Panc1 (cell line): ENCODE measurements around the gene TMEM182. TPM values are rescaled to one million over a fixed set of nuclear protein-coding genes. Genes with fewer than 3 reads are reported as not detected.

Source experiments
- ATAC-seq: fragments of 200-7000 bp; cut with Tn5 transposase; 2 replicates; pipeline ENCODE4 v1.9.1; 2020; ENCODE audit warnings: mild to moderate bottlenecking, moderate library complexity
- BruUV-seq: library from RNA; stranded (reverse); fragments of 400-500 nt; replicated peaks from 2 replicates; lab custom pipeline; 2021; lab: Mats Ljungman, UMichigan
- CTCF ChIA-PET: fragments of 300-600 bp; sonication (Branson Sonifier 250); formaldehyde crosslinking; loops from one replicate; lab custom pipeline; 2022; ENCODE audit warnings: antibody characterized with exemption; lab: Charles Lee
- POLR2A ChIA-PET: fragments of 300-600 bp; sonication (Branson Sonifier 250); formaldehyde crosslinking; loops from one replicate; lab custom pipeline; 2022; ENCODE audit warnings: antibody characterized with exemption; lab: Charles Lee
- DNase-seq: peaks from one replicate; pipeline ENCODE4 v3.0.0-alpha.2; 2010; ENCODE audit warnings: low read depth, low spot score
- H3K27ac ChIP-seq: 2 replicates; pipeline ENCODE4 v1.5.1; 2011; ENCODE audit warnings: mild to moderate bottlenecking, low read length, inconsistent platforms
- H3K27me3 ChIP-seq: fragments of 200-500 bp; sonication (Bioruptor generic); 2 replicates; pipeline ENCODE4 v1.6.0; 2014; ENCODE audit warnings: low read length, inconsistent platforms; ENCODE audit not compliant: control insufficient read depth, insufficient read depth
- H3K36me3 ChIP-seq: fragments of 200-500 bp; sonication (Bioruptor generic); 2 replicates; pipeline ENCODE4 v1.5.1; 2014; ENCODE audit warnings: inconsistent platforms, mild to moderate bottlenecking, low read length, moderate library complexity; ENCODE audit not compliant: control insufficient read depth, insufficient read depth
- H3K4me1 ChIP-seq: 2 replicates; pipeline ENCODE4 v1.5.1; 2011; ENCODE audit warnings: inconsistent platforms, mild to moderate bottlenecking, low read length, moderate library complexity; ENCODE audit not compliant: control insufficient read depth, insufficient read depth
- H3K4me3 ChIP-seq, 2 experiments: 2 replicates each; pipeline ENCODE4 v1.5.1; 2011 to 2012; ENCODE audit warnings: low read depth in 2 of 2, low read length in 2 of 2, mild to moderate bottlenecking in 2 of 2, inconsistent platforms in 1 of 2, moderate library complexity in 1 of 2
- H3K9me3 ChIP-seq: fragments of 200-500 bp; sonication (Bioruptor generic); 2 replicates; pipeline ENCODE4 v1.5.1; 2014; ENCODE audit warnings: low read depth, mild to moderate bottlenecking, inconsistent platforms, low read length, moderate library complexity; ENCODE audit not compliant: control insufficient read depth, insufficient read depth
- POLR2AphosphoS5 ChIP-seq: IDR thresholded peaks from 2 replicates; pipeline ENCODE4 v1.6.1; 2012; ENCODE audit warnings: mild to moderate bottlenecking, low read depth, low read length, moderate library complexity
- SIN3A ChIP-seq: IDR thresholded peaks from 2 replicates; pipeline ENCODE4 v1.6.1; 2012; ENCODE audit warnings: low read depth, mild to moderate bottlenecking, low read length, moderate library complexity, borderline replicate concordance; ENCODE audit not compliant: insufficient read depth
- TCF7L2 ChIP-seq: IDR thresholded peaks from 2 replicates; pipeline ENCODE4 v1.6.1; 2011; ENCODE audit warnings: mild to moderate bottlenecking, low read depth, low read length, inconsistent platforms
- in situ Hi-C: cut with HindIII; loops from 2 replicates; pipeline ENCODE4 v1.10.0; 2016; ENCODE audit warnings: low sequenced_read_pairs, low pct_unique_long_range_greater_than_20kb
- intact Hi-C: fragments of 100-400 bp; cut with micrococcal nuclease; formaldehyde crosslinking; loops from one replicate; pipeline ENCODE4 v1.10.0; 2022; ENCODE audit not compliant: unreplicated experiment
- total RNA-seq: library from RNA; stranded (reverse); gene quantifications from one replicate; pipeline ENCODE4 v1.2.1, GENCODE V29; 2021; ENCODE audit not compliant: unreplicated experiment
- TF ChIP-seq, protein P1 (sequence below), 2 experiments: IDR thresholded peaks; 2 replicates each; pipeline ENCODE4 v1.6.1; 2011 to 2012; ENCODE audit warnings: low read depth in 2 of 2, control low read depth in 1 of 2, low read length in 1 of 2, mild to moderate bottlenecking in 1 of 2, moderate library complexity in 1 of 2; ENCODE audit not compliant: insufficient read depth in 1 of 2
- TF ChIP-seq, protein P2 (sequence below): fragments of 450-650 bp; IDR thresholded peaks from 2 replicates; pipeline ENCODE4 v1.5.1; 2017; ENCODE audit warnings: mild to moderate bottlenecking

Gene TMEM182
- total RNA-seq, 1 experiment from 2014 or later, result 6.2 TPM

DNA sequence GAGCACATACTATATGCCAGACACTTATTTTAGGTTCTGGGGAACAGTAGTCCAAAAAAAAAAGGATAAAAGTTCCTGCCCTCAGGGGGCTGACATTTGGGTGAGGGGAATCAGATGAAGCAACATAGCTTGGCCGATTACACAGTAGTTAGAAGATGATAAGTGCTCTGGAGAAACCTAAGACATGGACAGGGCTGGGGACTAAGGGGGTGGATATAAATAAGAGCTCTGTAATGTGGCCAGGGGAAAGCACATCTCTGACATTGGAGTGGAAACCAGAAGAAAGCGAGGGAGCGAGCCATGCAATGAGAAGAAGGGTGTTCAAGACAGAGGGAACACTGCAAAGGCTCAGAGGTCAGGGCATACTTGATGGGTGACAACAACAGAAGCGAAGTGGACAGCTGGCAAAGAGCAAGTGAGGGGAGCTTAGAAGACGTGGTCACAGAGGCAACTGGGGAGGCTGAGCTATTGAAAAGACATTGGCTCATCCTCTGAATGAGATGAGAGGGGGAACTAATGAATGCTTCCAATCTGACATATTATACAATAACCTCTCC, 11.4 kb downstream of the TMEM182 start:
- no TSS peak for BruUV-seq
- DNase-seq (no peak), ATAC-seq (no peak)
- in situ Hi-C loops (no loop called here), intact Hi-C loops (no loop called here)
- ChIA-PET CTCF (interaction anchor here (0.8 kb wide), 1 partner anchor 20 kb away, joined by 3 read pairs; no protein-coding TSS in a partner anchor), POLR2A (no interaction called here)
- TF ChIP-seq, protein P1, sequence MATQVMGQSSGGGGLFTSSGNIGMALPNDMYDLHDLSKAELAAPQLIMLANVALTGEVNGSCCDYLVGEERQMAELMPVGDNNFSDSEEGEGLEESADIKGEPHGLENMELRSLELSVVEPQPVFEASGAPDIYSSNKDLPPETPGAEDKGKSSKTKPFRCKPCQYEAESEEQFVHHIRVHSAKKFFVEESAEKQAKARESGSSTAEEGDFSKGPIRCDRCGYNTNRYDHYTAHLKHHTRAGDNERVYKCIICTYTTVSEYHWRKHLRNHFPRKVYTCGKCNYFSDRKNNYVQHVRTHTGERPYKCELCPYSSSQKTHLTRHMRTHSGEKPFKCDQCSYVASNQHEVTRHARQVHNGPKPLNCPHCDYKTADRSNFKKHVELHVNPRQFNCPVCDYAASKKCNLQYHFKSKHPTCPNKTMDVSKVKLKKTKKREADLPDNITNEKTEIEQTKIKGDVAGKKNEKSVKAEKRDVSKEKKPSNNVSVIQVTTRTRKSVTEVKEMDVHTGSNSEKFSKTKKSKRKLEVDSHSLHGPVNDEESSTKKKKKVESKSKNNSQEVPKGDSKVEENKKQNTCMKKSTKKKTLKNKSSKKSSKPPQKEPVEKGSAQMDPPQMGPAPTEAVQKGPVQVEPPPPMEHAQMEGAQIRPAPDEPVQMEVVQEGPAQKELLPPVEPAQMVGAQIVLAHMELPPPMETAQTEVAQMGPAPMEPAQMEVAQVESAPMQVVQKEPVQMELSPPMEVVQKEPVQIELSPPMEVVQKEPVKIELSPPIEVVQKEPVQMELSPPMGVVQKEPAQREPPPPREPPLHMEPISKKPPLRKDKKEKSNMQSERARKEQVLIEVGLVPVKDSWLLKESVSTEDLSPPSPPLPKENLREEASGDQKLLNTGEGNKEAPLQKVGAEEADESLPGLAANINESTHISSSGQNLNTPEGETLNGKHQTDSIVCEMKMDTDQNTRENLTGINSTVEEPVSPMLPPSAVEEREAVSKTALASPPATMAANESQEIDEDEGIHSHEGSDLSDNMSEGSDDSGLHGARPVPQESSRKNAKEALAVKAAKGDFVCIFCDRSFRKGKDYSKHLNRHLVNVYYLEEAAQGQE (IDR thresholded peaks at IDR 0.05; ENCODE audit: insufficient read depth in 1 of 2, low read depth in 2 of 2, low read length in 1 of 2), result no peak
- no peak for TF ChIP-seq POLR2AphosphoS5
- TF ChIP-seq SIN3A, result no peak
- TF ChIP-seq, protein P2, sequence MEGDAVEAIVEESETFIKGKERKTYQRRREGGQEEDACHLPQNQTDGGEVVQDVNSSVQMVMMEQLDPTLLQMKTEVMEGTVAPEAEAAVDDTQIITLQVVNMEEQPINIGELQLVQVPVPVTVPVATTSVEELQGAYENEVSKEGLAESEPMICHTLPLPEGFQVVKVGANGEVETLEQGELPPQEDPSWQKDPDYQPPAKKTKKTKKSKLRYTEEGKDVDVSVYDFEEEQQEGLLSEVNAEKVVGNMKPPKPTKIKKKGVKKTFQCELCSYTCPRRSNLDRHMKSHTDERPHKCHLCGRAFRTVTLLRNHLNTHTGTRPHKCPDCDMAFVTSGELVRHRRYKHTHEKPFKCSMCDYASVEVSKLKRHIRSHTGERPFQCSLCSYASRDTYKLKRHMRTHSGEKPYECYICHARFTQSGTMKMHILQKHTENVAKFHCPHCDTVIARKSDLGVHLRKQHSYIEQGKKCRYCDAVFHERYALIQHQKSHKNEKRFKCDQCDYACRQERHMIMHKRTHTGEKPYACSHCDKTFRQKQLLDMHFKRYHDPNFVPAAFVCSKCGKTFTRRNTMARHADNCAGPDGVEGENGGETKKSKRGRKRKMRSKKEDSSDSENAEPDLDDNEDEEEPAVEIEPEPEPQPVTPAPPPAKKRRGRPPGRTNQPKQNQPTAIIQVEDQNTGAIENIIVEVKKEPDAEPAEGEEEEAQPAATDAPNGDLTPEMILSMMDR, result no peak
- TF ChIP-seq TCF7L2, result no peak
- H3K36me3 ChIP-seq, result no peaks in the 10 kb centered on the region
- H3K4me3 ChIP-seq, result no peak overlapping the region
- no peaks in the 10 kb centered on the region for H3K27me3 ChIP-seq
- no peaks in the 10 kb centered on the region for H3K9me3 ChIP-seq
- H3K27ac ChIP-seq, result no peak overlapping the region
- no peaks in the 10 kb centered on the region for H3K4me1 ChIP-seq

DNA sequence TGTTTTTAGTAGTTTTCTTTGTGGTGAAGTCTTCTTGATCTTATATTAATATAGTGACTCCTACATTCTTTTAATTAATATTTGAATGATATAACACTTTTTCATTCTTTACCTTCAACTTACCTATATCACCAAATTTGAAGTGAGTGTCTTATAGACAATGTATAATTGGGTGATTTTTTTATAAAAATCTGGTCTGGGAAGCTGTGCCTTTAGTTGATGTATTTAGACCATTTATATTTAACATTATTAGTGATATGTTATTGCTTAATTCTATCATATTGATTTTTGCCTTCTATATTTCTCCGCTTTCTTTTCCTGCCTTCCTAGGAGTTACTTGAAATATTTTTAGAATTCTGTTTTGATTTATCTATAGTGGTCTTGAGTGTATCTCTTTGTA, 16.4 kb downstream of the TMEM182 start:
- Histone ChIP-seq H3K4me1 (no peaks in the 10 kb centered on the region), H3K27ac (no peak overlapping the region), H3K4me3 (no peak overlapping the region), H3K27me3 (no peaks in the 10 kb centered on the region), H3K36me3 (no peaks in the 10 kb centered on the region), H3K9me3 (no peaks in the 10 kb centered on the region)
- no peak for ATAC-seq
- no peak for DNase-seq
- no TSS peak for BruUV-seq
- in situ Hi-C loops, result no loop called here
- ChIA-PET CTCF (no interaction called here), POLR2A (no interaction called here)
- no peak for TF ChIP-seq TCF7L2
- TF ChIP-seq POLR2AphosphoS5, result no peak
- TF ChIP-seq, protein P2, result no peak
- TF ChIP-seq SIN3A, result no peak
- TF ChIP-seq, protein P1 (IDR thresholded peaks at IDR 0.05; ENCODE audit: insufficient read depth in 1 of 2, low read depth in 2 of 2, low read length in 1 of 2), result no peak
- intact Hi-C loops, result no loop called here
